ENCODE data around the gene NTM. TPM values are rescaled to one million over a fixed set of nuclear protein-coding genes. Genes with fewer than 3 reads are reported as not detected.

Gene NTM
- total and polyA plus RNA-seq, 4 experiments from 2014 or later, result not detected

- Histone ChIP-seq H3K4me3 (ENCODE audit: low read length in 2 of 2) (no peak overlapping the region), H3K9me3 (ENCODE audit: control insufficient read depth in 1 of 2, low read length in 2 of 2) (peaks cover 0 to 4% of the 10 kb centered on the region in 2 donors), H3K4me1 (ENCODE audit: insufficient read depth, low read length) (no peaks in the 10 kb centered on the region), H3K27me3 (ENCODE audit: insufficient read depth, low read length) (no peaks in the 10 kb centered on the region), H3K36me3 (ENCODE audit: insufficient read depth, low read length) (no peaks in the 10 kb centered on the region), H3K27ac (ENCODE audit: low read depth, low read length) (no peak overlapping the region)
- Mint-ChIP-seq H3K36me3 (no peaks in the 10 kb centered on the region), H3K27me3 (peaks cover 0 to 2% of the 10 kb centered on the region in 2 donors), H3K9me3 (peaks cover 0 to 4% (median under 1%) of the 10 kb centered on the region in 8 donors), H3K4me3 (no peak overlapping the region), H3K27ac (no peak overlapping the region), H3K4me1 (no peaks in the 10 kb centered on the region)
- ChIA-PET POLR2A (ENCODE audit: partially characterized antibody) (no interaction called here), CTCF (ENCODE audit: partially characterized antibody) (no interaction called here)
- intact Hi-C loops (cut with micrococcal nuclease), result no loop called here
- DNase-seq, result no peak
These were observed 524.5 kb downstream of the NTM start for GRCh38 chr11:131894615-131895544.

GRCh38 chr11:131895865-131896264 is 525.5 kb downstream of the NTM start:
- no peak overlapping the region for H3K4me3 Mint-ChIP-seq
- H3K9me3 Mint-ChIP-seq, result peaks cover 0 to 4% (median under 1%) of the 10 kb centered on the region in 8 donors
- H3K9me3 ChIP-seq (ENCODE audit: control insufficient read depth in 1 of 2, low read length in 2 of 2), result peaks cover 0 to 3% of the 10 kb centered on the region in 2 donors
- intact Hi-C loops (cut with micrococcal nuclease), result no loop called here
- ChIA-PET POLR2A (ENCODE audit: partially characterized antibody) (no interaction called here), CTCF (ENCODE audit: partially characterized antibody) (no interaction called here)
- H3K4me3 ChIP-seq (ENCODE audit: low read length in 2 of 2), result no peak overlapping the region
- no peak for DNase-seq
- no peak overlapping the region for H3K27ac Mint-ChIP-seq
- no peaks in the 10 kb centered on the region for H3K4me1 Mint-ChIP-seq
- H3K36me3 ChIP-seq (ENCODE audit: insufficient read depth, low read length), result no peaks in the 10 kb centered on the region
- H3K27me3 ChIP-seq (ENCODE audit: insufficient read depth, low read length), result no peaks in the 10 kb centered on the region
- no peak overlapping the region for H3K27ac ChIP-seq (ENCODE audit: low read depth, low read length)
- H3K27me3 Mint-ChIP-seq, result peaks cover 0 to 2% of the 10 kb centered on the region in 2 donors
- H3K4me1 ChIP-seq (ENCODE audit: insufficient read depth, low read length), result no peaks in the 10 kb centered on the region
- H3K36me3 Mint-ChIP-seq, result no peaks in the 10 kb centered on the region

GRCh38 chr11:131896978-131897615 is 526.7 kb downstream of the NTM start:
- peaks cover 0 to 4% (median 1%) of the 10 kb centered on the region in 8 donors for H3K9me3 Mint-ChIP-seq
- H3K36me3 ChIP-seq (ENCODE audit: insufficient read depth, low read length), result no peaks in the 10 kb centered on the region
- no peak overlapping the region for H3K27ac ChIP-seq (ENCODE audit: low read depth, low read length)
- ChIA-PET CTCF (ENCODE audit: partially characterized antibody) (no interaction called here), POLR2A (ENCODE audit: partially characterized antibody) (no interaction called here)
- H3K4me1 ChIP-seq (ENCODE audit: insufficient read depth, low read length), result no peaks in the 10 kb centered on the region
- H3K27me3 ChIP-seq (ENCODE audit: insufficient read depth, low read length), result no peaks in the 10 kb centered on the region
- H3K4me3 ChIP-seq (ENCODE audit: low read length in 2 of 2), result no peak overlapping the region
- DNase-seq, result no peak
- H3K36me3 Mint-ChIP-seq, result no peaks in the 10 kb centered on the region
- no peaks in the 10 kb centered on the region for H3K9me3 ChIP-seq (ENCODE audit: control insufficient read depth in 1 of 2, low read length in 2 of 2)
- H3K27me3 Mint-ChIP-seq, result peaks cover 0 to 2% of the 10 kb centered on the region in 2 donors
- no peak overlapping the region for H3K4me3 Mint-ChIP-seq
- intact Hi-C loops (cut with micrococcal nuclease), result no loop called here
- no peak overlapping the region for H3K27ac Mint-ChIP-seq
- no peaks in the 10 kb centered on the region for H3K4me1 Mint-ChIP-seq

GRCh38 chr11:131897956-131898355 is 527.5 kb downstream of the NTM start:
- Histone ChIP-seq H3K9me3 (ENCODE audit: control insufficient read depth in 1 of 2, low read length in 2 of 2) (no peaks in the 10 kb centered on the region), H3K27ac (ENCODE audit: low read depth, low read length) (no peak overlapping the region), H3K4me3 (ENCODE audit: low read length in 2 of 2) (no peak overlapping the region), H3K27me3 (ENCODE audit: insufficient read depth, low read length) (no peaks in the 10 kb centered on the region), H3K36me3 (ENCODE audit: insufficient read depth, low read length) (no peaks in the 10 kb centered on the region), H3K4me1 (ENCODE audit: insufficient read depth, low read length) (no peaks in the 10 kb centered on the region)
- POLR2A ChIA-PET (ENCODE audit: partially characterized antibody), result no interaction called here
- intact Hi-C loops (cut with micrococcal nuclease), result no loop called here
- peaks cover 0 to 2% of the 10 kb centered on the region in 2 donors for H3K27me3 Mint-ChIP-seq
- no peaks in the 10 kb centered on the region for H3K4me1 Mint-ChIP-seq
- no peaks in the 10 kb centered on the region for H3K36me3 Mint-ChIP-seq
- H3K4me3 Mint-ChIP-seq, result no peak overlapping the region
- H3K9me3 Mint-ChIP-seq, result peaks cover 0 to 4% (median 1%) of the 10 kb centered on the region in 8 donors
- DNase-seq, result no peak
- CTCF ChIA-PET (ENCODE audit: partially characterized antibody), result no interaction called here
- H3K27ac Mint-ChIP-seq, result no peak overlapping the region

- CTCF ChIA-PET (ENCODE audit: partially characterized antibody), result no interaction called here
- peaks cover 0 to 8% (median under 1%) of the 10 kb centered on the region in 8 donors for H3K9me3 Mint-ChIP-seq
- no peaks in the 10 kb centered on the region for H3K36me3 ChIP-seq (ENCODE audit: insufficient read depth, low read length)
- no peak overlapping the region for H3K27ac Mint-ChIP-seq
- no peak overlapping the region for H3K4me3 Mint-ChIP-seq
- no peak overlapping the region for H3K27ac ChIP-seq (ENCODE audit: low read depth, low read length)
- H3K27me3 Mint-ChIP-seq, result peaks cover 0 to 2% of the 10 kb centered on the region in 2 donors
- intact Hi-C loops (cut with micrococcal nuclease), result no loop called here
- no peak overlapping the region for H3K4me3 ChIP-seq (ENCODE audit: low read length in 2 of 2)
- no peaks in the 10 kb centered on the region for H3K4me1 ChIP-seq (ENCODE audit: insufficient read depth, low read length)
- H3K9me3 ChIP-seq (ENCODE audit: control insufficient read depth in 1 of 2, low read length in 2 of 2), result no peaks in the 10 kb centered on the region
- H3K36me3 Mint-ChIP-seq, result no peaks in the 10 kb centered on the region
- no peaks in the 10 kb centered on the region for H3K4me1 Mint-ChIP-seq
- no peaks in the 10 kb centered on the region for H3K27me3 ChIP-seq (ENCODE audit: insufficient read depth, low read length)
- POLR2A ChIA-PET (ENCODE audit: partially characterized antibody), result no interaction called here
- no peak for DNase-seq
These were observed 528.5 kb downstream of the NTM start for GRCh38 chr11:131898949-131899348.

DNA sequence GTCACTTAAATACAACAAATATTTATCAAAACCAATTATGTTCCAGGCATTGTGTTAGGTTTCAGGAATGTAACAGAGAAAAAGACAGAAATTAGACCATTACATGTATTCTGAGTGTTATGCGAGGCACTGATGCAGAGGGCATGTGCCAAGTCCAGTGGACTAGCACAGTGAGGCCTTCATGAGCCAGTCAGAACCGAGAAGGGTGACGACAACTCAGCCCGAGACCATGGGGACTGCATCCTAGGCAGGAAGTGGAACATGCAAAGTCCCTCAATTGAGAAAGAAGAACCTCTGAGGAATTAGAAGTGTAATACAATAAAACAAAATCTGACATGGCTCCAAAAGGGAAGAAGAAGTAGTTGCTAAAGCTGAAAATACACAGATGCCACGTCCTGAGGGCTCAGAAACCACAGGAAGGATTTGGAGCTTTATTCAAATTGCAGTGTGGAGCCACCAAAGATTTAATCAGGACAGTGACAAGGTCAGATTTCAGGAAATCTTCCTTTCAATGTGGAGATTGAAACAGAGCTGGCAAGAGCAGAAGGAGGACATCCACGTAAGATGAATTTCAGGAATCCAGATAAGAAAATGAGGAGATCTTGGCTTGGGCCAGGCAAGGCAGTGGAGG is 529.6 kb downstream of the NTM start:
- H3K4me3 Mint-ChIP-seq, result no peak overlapping the region
- no peaks in the 10 kb centered on the region for H3K36me3 ChIP-seq (ENCODE audit: insufficient read depth, low read length)
- no peak overlapping the region for H3K4me3 ChIP-seq (ENCODE audit: low read length in 2 of 2)
- CTCF ChIA-PET (ENCODE audit: partially characterized antibody), result no interaction called here
- no peak overlapping the region for H3K27ac ChIP-seq (ENCODE audit: low read depth, low read length)
- H3K9me3 Mint-ChIP-seq, result peaks cover 0 to 8% (median under 1%) of the 10 kb centered on the region in 8 donors
- intact Hi-C loops (cut with micrococcal nuclease), result no loop called here
- no peaks in the 10 kb centered on the region for H3K4me1 ChIP-seq (ENCODE audit: insufficient read depth, low read length)
- DNase-seq, result no peak
- no peaks in the 10 kb centered on the region for H3K4me1 Mint-ChIP-seq
- peaks cover 0 to 2% of the 10 kb centered on the region in 2 donors for H3K27me3 Mint-ChIP-seq
- H3K27me3 ChIP-seq (ENCODE audit: insufficient read depth, low read length), result no peaks in the 10 kb centered on the region
- H3K27ac Mint-ChIP-seq, result peak overlapping the region in 1 of 7 donors; percentile 18
- POLR2A ChIA-PET (ENCODE audit: partially characterized antibody), result no interaction called here
- no peaks in the 10 kb centered on the region for H3K36me3 Mint-ChIP-seq
- H3K9me3 ChIP-seq (ENCODE audit: control insufficient read depth in 1 of 2, low read length in 2 of 2), result no peaks in the 10 kb centered on the region

- H3K4me1 Mint-ChIP-seq, result no peaks in the 10 kb centered on the region
- H3K36me3 Mint-ChIP-seq, result no peaks in the 10 kb centered on the region
- no peaks in the 10 kb centered on the region for H3K4me1 ChIP-seq (ENCODE audit: insufficient read depth, low read length)
- no peaks in the 10 kb centered on the region for H3K36me3 ChIP-seq (ENCODE audit: insufficient read depth, low read length)
- intact Hi-C loops (cut with micrococcal nuclease), result no loop called here
- no peaks in the 10 kb centered on the region for H3K9me3 ChIP-seq (ENCODE audit: control insufficient read depth in 1 of 2, low read length in 2 of 2)
- H3K4me3 Mint-ChIP-seq, result no peak overlapping the region
- H3K9me3 Mint-ChIP-seq, result peaks cover 0 to 8% (median 0%) of the 10 kb centered on the region in 8 donors
- H3K27ac ChIP-seq (ENCODE audit: low read depth, low read length), result no peak overlapping the region
- H3K27ac Mint-ChIP-seq, result no peak overlapping the region
- H3K27me3 ChIP-seq (ENCODE audit: insufficient read depth, low read length), result no peaks in the 10 kb centered on the region
- no peak for DNase-seq
- CTCF ChIA-PET (ENCODE audit: partially characterized antibody), result no interaction called here
- H3K4me3 ChIP-seq (ENCODE audit: low read length in 2 of 2), result no peak overlapping the region
- POLR2A ChIA-PET (ENCODE audit: partially characterized antibody), result no interaction called here
- peaks cover 0 to 5% of the 10 kb centered on the region in 2 donors for H3K27me3 Mint-ChIP-seq
These were observed 532.0 kb downstream of the NTM start for GRCh38 chr11:131902421-131902820.

Data from CD4-positive, alpha-beta memory T cell (primary cell).